Gastroesophageal sphincter (tissue), 3 donors: Measurements from ENCODE around the gene BRIP1.

ENCODE experiments used
- CTCF ChIP-seq, 4 experiments: fragments of 200-600 bp in 2 of 4; fragments of 450-650 bp in 2 of 4; sonication (generic) in 1 of 4; IDR thresholded peaks; one replicate each; pipeline ENCODE4 v1.5.1; 2017 to 2019; ENCODE audit warnings: antibody characterized with exemption in 4 of 4, mild to moderate bottlenecking in 2 of 4, moderate library complexity in 2 of 4
- EP300 ChIP-seq: sonication (generic); formaldehyde crosslinking; IDR thresholded peaks from one replicate; pipeline ENCODE4 v1.6.1; 2017; ENCODE audit warnings: antibody characterized with exemption, mild to moderate bottlenecking
- POLR2A ChIP-seq, 2 donors: fragments of 450-650 bp; IDR thresholded peaks; one replicate each; pipeline ENCODE4 v1.6.1; 2017; ENCODE audit warnings: antibody characterized with exemption in 2 of 2, mild to moderate bottlenecking in 2 of 2, moderate library complexity in 1 of 2
- POLR2AphosphoS5 ChIP-seq: sonication (generic); formaldehyde crosslinking; IDR thresholded peaks from one replicate; pipeline ENCODE4 v1.6.1; 2017; ENCODE audit warnings: antibody characterized with exemption

GRCh38 chr17:61821655-61822054 lies 41.7 kb downstream of the BRIP1 start:
- TF ChIP-seq CTCF (IDR thresholded peaks at IDR 0.05): no peak
- TF ChIP-seq POLR2A (IDR thresholded peaks at IDR 0.05): no peak
- TF ChIP-seq POLR2AphosphoS5: no peak
- no peak for TF ChIP-seq EP300
